Activated CD4-positive, alpha-beta T cell treated with anti-CD3 and anti-CD28 coated beads for 24 hours (primary cell): ENCODE results near the gene KLHL2.
"Not testable (repeated sequence)": the region's sequence is repeated elsewhere in the genome, so short reads cannot be mapped to it uniquely, and the experiment has no call there.

ENCODE experiments used
- DNase-seq, 2 donors: peaks; one replicate each; pipeline ENCODE4 v3.0.0-alpha.2; 2020; ENCODE audit warnings: low read depth in 2 of 2

KLHL2 gene, protein sequence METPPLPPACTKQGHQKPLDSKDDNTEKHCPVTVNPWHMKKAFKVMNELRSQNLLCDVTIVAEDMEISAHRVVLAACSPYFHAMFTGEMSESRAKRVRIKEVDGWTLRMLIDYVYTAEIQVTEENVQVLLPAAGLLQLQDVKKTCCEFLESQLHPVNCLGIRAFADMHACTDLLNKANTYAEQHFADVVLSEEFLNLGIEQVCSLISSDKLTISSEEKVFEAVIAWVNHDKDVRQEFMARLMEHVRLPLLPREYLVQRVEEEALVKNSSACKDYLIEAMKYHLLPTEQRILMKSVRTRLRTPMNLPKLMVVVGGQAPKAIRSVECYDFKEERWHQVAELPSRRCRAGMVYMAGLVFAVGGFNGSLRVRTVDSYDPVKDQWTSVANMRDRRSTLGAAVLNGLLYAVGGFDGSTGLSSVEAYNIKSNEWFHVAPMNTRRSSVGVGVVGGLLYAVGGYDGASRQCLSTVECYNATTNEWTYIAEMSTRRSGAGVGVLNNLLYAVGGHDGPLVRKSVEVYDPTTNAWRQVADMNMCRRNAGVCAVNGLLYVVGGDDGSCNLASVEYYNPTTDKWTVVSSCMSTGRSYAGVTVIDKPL

DNA sequence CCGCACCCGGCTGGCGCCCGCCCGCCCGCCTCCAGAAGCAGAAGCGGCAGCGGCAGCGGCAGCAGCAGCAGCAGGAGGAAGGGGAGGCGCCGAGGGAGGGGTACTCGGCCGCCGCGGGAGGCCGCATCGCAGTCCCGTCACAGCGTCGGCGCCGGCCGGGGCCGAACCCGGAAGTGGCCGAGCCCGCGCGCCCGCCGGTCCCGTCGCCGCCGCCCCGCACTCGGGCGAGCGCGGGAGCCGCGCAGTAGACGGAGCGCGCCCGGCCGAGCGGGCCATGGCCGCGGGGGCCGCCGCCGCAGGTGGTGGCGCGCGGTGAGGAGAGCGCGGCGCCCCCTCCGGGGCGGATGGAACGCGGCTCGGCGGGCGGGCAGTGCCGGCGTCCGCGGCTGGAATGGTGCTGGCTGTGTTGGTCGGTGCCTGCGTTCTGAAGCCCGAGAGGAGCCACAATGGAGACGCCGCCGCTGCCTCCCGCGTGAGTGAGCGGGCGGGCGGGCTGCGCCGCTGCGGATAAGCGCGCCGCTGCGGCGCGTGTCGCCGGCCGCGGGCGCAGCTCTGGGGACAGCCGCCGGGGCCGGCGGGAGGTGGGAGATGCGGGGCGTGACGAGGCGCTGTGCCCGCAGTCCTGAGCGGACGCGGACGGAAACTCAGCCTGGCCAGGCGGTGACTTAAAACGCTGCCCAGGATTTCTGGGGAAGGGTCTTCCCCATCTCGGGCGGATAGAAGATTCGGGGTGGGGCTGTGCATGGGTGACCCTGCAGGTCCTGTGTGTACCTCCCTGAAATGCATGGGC lies at the start of gene KLHL2:
TSS of gene KLHL2 (plus strand) at position 131 of the 790 bp plus-strand sequence. CDS start at position 447, 316 bp downstream.
- peak; percentile 45 to 52 for DNase-seq

DNA sequence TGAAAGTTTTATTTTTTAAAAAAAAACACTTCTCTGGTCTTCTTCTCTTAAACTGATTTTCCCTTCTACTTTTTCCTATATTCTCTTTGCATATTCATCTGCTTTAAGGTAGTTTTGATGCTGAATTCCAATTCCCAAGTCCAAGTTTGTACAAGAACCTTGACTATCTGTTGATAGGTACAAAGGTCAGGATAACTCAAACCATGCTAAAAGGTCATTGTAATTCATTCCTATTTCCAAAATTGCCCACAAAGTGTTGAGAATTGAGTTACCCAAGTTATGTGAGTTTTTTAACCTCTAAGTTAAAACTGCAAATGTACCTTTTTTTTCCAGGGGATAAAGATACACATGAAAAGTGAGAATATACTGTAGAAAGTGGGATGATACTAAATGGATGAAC lies 48.6 kb upstream of the KLHL2 start:
- no peak for DNase-seq

DNA sequence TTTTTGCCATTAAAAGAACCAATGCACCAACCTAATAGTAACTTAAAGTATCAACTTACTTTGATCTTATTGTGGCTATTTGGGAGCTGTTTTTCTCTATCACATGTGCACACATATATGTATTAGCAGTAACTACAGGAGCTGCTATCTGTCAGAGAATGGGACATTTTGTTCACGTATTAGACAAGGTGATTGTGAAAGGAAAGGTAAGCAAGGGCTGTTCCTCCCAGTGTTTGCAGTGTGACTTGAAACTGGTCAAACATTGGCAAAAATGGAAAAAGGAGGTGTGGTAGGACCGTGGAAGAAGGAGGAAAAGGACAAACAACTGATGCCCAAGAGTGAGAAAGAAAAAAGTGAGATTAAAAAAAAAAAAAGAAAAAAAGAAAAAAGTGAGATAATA lies 43.1 kb upstream of the KLHL2 start:
- no peak for DNase-seq

DNA sequence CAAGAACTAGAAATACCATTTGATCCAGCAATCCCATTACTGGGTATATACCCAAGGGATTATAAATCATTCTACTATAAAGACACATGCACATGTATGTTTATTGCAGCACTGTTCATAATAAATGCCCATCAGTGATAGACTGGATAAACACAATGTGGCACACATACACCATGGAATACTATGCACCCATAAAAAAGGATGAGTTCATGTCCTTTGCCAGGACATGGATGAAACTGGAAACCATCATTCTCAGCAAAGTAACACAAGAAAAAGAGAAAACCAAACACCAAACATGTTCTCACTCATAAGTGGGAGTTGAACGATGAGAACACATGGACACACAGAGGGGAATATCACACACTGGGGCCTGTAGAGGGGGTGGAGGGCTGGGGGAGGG lies 40.5 kb upstream of the KLHL2 start:
- DNase-seq, result not testable (repeated sequence)

DNA sequence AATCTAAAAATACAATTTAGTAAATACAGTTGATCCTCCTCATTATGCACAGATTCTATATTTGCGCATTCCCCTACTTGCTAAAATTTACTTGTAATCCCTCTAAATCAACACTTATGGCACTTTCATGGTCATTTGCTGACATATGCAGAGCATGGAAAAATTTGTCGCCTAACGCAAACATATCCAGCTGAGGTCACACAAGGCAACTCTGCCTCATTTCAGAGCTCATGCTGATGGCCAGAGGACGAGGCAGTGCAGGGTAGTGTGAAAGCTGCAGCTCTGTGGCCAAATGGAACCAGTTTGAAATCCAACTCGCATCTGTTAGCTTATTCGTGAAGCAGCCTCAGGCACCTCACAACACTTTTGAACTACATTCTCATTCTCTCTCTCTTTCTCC lies 39.7 kb upstream of the KLHL2 start:
- no peak for DNase-seq

DNA sequence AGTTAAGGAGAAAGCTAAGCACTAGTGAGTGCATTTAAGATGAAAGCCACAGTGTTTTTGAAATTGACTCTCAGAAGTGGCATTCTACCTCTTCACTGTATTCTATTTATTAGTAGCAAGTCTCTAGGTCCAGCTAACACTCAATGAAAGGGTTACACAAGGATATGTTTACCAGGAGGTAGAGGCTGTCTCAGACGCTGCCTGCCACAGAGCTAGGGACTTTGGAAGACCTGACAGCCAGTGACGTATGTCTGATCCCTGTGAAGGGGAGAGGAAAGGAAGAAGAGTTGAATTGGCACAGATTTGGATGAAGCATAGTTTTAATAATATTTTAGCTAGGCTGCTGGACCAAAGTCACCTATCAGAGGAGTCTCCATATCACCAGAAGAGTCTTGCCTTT lies 36.5 kb upstream of the KLHL2 start:
- no peak for DNase-seq

DNA sequence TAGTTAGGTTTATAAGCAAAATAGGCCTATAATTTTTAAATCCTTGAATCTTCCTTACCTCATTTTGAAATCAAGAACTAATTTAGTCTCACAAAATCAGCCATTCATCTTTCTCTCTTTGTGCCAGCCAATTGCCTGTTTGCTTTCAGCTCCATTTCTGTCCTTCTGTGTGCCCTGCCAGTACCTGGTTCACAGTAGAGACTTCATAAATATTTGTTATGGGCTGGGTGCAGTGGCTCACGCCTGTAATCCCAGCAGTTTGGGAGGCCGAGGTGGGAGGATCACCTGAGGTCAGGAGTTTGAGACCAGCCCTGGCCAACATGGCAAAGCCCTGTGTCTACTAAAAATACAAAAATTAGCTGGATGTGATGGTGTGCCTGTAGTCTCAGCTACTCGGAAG lies 31.9 kb upstream of the KLHL2 start:
- not testable (repeated sequence) for DNase-seq

DNA sequence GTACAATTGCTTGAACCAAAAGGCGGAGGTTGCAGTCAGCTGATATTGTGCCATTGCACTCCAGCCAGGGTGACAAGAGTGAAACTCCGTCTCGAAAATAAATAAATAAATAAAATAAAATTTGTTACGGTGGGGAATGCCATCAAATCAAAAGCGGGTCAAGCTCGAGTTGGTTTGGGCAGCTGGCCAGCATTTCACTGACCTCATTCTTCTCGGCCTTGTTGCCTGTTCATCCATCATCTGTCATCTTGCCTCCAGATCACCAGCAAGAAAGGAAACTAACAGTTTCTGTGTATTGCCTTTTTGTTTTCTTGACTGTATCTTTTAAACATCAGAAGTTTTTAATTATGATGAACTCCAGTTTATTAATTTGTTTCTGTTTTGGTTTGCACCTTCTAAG lies 31.5 kb upstream of the KLHL2 start:
- DNase-seq, result no peak

DNA sequence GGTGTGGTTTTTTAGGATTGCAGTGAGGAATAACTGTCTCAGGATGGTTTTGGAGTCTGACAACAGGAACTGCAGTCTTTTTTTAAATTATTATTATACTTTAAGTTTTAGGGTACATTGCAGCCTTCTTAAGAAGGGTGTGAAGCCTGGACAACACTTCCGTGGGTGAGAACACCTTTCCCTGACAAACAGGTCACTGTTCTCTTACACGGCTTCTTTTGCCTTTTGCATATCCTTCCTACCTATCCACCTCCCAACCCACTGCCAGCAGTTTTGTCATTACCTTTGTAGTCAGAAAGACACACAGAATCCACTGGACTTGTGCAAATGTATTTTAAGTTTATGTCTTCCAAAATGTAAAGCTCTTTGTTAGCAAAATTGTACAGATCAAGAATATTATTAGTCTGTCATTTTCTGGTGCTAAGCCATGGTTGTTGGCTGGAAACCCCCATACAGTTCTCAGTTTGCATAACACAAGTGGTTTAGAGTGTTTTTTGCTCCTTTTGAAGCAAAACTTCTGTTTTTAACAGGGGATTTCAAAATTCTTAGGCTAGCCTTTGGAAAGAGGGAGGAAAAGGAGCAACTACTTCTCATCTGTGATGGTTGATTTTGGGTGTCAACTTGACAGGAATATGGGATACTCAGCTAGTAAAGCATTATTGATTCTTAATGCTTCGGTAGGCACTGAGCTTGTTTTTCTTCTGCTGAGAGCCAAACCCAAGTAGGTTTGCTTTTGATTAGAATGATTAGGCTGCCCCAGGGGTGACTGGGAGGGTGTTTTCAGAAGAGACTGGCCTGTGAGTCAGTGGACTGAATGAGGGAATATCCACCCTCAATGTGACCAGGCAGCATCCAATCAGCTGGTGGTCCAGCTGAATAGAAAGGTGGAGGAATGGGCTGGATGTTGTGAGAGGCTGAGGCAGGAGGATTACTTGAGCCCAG lies 29.4 kb upstream of the KLHL2 start:
- DNase-seq, result no peak

DNA sequence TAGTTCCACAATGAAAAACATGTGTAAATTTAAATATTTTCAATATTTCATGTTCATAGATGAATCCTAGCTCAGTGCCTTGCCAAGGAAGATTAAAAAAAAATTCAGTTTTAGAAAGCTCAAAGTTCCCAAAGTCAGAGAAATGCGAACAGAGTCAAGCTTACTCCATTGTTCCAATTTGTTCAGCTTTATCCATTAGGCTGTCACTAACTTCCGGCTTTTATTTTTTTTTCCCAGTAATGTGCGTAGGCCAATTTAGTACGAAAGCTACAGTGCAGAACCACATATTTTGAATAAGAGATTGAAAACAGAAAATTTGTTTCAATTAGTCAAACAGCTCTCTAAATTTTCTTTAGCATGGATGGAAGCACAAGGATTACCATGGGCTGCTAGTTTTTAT lies 23.1 kb upstream of the KLHL2 start:
- no peak for DNase-seq

DNA sequence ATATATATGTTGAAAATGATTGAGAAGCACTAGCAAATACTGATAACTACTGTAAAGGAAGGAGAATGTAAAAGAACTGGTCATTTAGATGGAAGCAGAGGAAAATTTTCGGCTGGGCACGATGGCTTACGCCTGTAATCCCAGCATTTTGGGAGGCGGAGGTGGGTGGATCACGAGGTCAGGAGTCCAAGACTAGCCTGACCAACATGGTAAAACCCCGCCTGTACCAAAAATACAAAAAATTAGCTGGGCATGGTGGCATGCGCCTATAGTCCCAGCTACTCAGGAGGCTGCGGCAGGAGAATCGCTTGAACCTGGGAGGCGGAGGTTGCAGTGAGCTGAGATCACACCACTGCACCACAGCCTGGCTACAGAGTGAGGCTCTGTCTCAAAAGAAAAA lies 22.4 kb upstream of the KLHL2 start:
- not testable (repeated sequence) for DNase-seq

DNA sequence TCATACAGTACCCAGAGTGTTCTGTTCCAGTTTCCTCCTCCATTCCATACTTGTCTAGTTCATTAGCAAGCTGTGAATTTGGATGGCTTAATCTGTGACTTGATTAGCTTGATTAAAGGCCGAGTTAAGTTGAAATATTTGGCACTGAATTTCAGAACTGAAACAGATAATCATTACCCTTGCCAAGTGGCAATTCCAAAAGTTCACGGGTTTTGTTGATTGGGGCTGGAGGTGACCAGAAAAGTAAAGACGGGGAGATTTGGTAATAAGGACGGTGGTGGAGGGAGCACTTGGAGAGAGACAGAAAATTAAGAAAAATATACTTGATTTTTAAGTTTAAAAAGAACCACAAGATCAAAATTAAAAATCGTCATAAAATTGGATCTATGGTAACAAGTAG lies 21.9 kb upstream of the KLHL2 start:
- no peak for DNase-seq

DNA sequence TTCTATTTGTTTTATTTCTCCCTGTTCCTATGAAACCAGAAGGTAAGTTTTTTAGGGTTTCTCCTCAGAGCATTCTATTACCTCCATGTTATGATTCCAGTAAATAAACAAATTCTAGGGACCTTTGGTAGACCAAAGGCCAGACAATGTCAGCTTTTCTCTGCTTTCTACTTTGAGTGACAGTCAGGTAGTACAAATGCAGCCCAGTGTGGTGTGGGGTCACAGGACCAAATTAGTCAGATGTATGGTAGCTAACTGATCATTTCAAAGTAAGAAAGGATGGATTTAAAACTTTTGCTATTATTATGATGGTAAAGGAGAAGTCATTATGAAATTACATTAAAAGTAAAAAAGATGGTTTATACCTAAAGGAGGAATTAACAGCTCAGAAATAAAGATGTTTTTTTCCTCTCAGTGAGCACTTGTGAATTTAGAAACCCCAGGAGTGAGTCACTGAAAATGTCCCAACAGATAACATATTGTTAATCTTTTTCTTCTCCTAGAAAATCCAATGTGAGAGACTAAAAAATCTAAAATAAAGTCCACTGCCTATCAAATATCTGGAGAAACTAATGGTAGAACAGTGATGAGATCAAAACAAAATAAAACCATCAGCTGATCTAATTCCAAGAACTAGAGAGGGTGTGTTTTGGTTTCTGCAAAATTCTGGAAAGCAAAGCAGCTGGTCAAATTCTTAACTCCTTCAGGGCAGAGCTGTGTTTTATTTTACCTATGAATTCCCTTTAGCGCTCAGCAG lies 16.6 kb upstream of the KLHL2 start:
- DNase-seq, result no peak

DNA sequence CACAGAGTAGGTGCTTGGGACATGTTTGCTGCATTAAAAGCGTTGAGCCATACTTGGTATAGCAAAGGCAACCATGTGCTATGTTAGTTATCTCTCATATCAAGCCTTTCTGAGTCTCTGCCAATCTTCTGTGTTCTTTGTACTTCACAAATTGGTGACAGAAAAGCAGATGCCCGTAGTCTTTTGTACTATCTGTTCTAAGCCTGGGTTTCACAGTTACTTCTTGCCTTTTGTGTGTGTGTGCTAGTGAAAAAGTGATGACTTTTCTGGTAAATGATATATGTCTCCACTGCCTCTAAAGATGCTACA lies 16.1 kb upstream of the KLHL2 start:
- DNase-seq, result no peak

DNA sequence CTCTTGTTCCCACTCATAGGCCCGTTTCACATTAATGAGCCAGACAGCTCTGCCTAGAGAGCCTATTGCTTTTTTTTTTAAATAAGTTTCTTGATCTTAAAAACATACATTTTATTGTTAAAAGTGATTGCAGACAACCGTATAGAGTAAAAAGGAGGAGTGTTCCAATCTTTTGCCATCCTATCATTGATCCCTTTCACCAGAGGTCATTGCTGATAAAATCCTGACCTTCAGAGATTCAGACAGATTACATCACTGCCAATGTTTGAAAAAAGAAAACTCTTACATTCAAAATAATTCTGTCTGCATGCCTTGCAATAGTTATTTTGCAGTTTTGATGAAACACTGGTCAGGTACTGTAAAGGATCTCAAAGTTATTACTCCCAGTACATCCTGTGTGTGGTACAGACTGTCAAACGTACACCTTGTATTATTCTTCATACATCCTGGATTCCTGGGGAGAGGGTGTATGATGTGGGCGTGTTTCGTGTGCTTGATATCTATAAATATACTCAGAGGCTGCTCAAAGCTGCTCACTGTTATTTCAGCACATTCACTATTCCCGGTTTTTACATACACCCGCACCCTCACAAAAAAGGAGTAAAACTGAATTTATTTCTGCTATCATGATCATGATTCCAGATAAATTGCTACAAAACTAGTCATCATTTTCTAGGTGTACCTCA lies 15.4 kb upstream of the KLHL2 start:
- no peak for DNase-seq

DNA sequence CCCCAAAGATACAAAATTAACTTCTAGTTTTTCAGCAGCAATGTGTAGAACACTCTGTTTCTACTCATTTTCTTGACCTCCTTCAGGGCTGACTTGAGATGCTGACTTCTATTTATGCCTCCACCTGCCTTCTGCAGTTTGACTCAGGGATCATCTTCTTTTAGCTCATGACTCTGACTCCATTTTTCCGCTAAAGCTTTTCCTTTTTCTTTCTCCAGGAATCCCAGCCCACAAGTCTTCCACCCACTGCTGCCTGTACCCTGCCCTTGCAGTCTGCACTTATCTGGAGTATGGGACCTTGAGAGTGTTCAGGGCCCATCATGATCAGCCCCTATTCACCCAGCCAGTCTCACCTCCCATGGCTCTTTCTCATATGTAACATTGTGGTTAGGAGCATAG lies 14.9 kb upstream of the KLHL2 start:
- no peak for DNase-seq

DNA sequence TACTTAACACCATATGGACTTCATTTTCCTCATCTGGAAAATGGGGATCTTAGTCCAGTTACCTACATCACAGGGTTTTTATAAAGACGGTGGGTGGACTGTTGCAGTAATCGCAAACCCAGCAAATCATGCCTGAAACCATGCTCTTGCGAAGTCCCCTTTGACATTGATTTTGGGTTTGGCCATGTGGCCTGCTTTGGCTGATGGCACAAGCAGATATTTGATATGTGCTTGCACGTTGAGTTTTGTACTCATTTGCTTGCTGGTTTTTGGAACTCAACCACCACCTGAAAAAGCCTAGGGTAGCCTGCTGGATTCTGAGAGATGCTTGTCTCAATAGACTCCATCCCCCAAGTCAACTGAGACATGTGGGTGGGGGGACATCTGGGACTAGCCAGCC lies 14.4 kb upstream of the KLHL2 start:
- no peak for DNase-seq

DNA sequence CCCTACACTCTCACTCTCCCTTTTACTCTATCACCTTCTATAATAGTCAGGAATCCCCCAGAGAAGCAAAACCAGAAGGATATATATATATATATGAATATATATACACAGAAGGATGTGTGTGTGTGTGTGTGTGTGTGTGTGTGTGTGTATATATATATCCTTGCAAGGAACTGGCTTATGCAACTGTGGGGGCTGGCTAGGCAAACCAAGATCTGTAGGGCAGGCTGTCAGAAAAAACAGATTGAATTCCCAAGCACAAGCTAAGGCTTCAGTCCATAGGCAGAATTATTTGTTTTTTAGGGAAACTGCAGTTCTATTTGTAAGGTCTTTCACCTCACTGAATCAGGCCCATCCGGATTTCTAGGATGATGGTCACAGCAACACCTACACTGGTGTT lies 13.0 kb upstream of the KLHL2 start:
- no peak for DNase-seq

DNA sequence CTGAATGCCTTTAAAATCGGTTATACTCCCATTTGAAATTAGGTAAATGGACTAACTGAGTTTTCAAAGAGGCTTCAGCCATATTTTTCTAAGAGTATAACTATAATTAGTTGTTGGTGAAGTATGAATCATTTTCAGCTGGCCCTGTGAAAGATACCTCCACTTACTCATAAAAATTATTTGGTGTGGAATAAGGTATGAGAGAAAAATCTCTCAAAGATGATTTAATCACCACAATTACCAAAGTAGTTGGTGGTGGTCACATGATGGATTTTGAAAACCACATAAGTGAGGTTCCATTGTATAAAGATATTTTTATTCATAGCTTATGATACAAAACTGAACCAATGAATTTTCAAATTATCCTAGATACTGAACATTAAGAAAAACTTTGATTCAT lies 9.0 kb upstream of the KLHL2 start:
- DNase-seq, result no peak

DNA sequence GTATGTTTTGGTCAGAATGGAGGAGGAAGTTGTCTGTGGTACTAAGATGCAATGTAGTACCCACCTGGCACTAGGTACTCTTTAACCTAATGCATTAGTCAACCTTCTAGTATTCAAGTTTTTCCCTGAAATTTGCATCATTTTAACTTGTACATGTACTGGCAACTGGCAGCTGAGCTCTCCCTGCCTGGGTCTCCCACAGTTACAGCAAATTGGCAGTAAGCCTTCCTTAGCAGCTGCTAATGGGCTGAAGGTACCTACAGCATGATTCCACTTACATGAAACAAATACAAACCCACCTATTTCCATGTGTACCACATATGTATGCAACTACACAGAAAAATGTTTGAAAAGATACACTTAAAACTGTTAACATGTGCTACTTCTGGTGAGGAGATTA lies 8.1 kb upstream of the KLHL2 start:
- no peak for DNase-seq

DNA sequence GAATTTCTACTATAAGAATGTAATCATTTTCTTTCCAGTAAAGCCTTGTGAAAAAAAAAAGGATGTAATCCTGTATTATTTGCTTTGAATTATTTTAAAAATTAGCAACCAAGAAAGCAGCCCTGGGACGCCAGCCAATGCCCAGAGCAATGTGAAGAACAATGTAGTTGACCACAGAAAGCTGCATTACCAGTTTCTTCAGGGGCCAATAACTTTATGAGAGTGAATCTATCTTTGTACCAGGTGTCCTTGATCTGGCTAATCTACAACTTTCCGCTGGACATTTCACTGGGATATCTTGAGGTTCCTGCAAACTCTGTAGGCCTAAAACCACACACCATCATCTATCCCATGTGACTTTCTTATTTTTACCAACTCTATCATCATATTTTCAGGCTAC lies 7.6 kb upstream of the KLHL2 start:
- no peak for DNase-seq
